ENCODE measurements around the gene IDNK.

GRCh38 chr9:83584995-83585394 lies 37.9 kb upstream of the IDNK start:
- no peak for TF ChIP-seq EZH2 (IDR thresholded peaks at IDR 0.05)
- no peak for TF ChIP-seq POLR2AphosphoS5 (IDR thresholded peaks at IDR 0.05; ENCODE audit: borderline replicate concordance, low read depth, low read length)

Data from SK-N-MC (cell line).